Naive thymus-derived CD8-positive, alpha-beta T cell (primary cell): ENCODE data around the gene PLCXD1. TPM values are rescaled to one million over a fixed set of nuclear protein-coding genes. Genes with fewer than 3 reads are reported as not detected.

ENCODE experiments used
- ATAC-seq, 2 donors: fragments of 150-1000 bp; cut with Tn5 transposase in 1 of 2; sonication (Bioruptor Pico), chemical (Tn5 transposase) in 1 of 2; 1 replicate in 1 of 2; 2 replicates in 1 of 2; pipeline ENCODE4 v1.10.0; 2021; ENCODE audit warnings: mild to moderate bottlenecking in 2 of 2, moderate library complexity in 2 of 2
- POLR2A ChIA-PET: fragments of 350-600 bp; sonication (Branson Sonifier 250); formaldehyde crosslinking; loops from one replicate; lab custom pipeline; 2021; ENCODE audit warnings: antibody characterized with exemption; lab: Charles Lee
- DNase-seq, 10 donors: peaks; one replicate each; pipeline versions ENCODE4 v3.0.0 to v3.0.0-alpha.2; 2020 to 2022
- H3K27ac Mint-ChIP-seq, 10 donors: one replicate each; pipeline ENCODE4 v1.8.0; 2020 to 2022; ENCODE audit warnings: mild to moderate bottlenecking in 10 of 10, mixed read lengths in 10 of 10, moderate library complexity in 4 of 10, inconsistent platforms in 1 of 10
- H3K27me3 Mint-ChIP-seq, 5 donors: one replicate each; pipeline ENCODE4 v1.8.0; 2021 to 2022; ENCODE audit warnings: mixed read lengths in 5 of 5
- H3K36me3 Mint-ChIP-seq, 3 donors: one replicate each; pipeline ENCODE4 v1.8.0; 2020 to 2022; ENCODE audit warnings: mixed read lengths in 3 of 3, mild to moderate bottlenecking in 2 of 3, inconsistent platforms in 1 of 3
- H3K4me1 Mint-ChIP-seq, 4 donors: one replicate each; pipeline ENCODE4 v1.8.0; 2021 to 2022; ENCODE audit warnings: mixed read lengths in 4 of 4
- H3K4me3 Mint-ChIP-seq, 10 donors: one replicate each; pipeline ENCODE4 v1.8.0; 2020 to 2022; ENCODE audit warnings: mild to moderate bottlenecking in 10 of 10, mixed read lengths in 10 of 10, moderate library complexity in 6 of 10, inconsistent platforms in 1 of 10
- H3K9me3 Mint-ChIP-seq, 9 donors: one replicate each; pipeline ENCODE4 v1.8.0; 2020 to 2022; ENCODE audit warnings: mixed read lengths in 9 of 9, mild to moderate bottlenecking in 3 of 9, inconsistent platforms in 1 of 9, moderate library complexity in 1 of 9
- polyA plus RNA-seq, 3 donors: library from polyadenylated mRNA; unstranded; fragments of 300-500 nt; fragmentation: Illumina TruSeq; gene quantifications; one replicate each; pipeline ENCODE4 v1.2.3, GENCODE V29; 2021
- total RNA-seq, 8 experiments: library from RNA in 2 of 8; stranded (reverse) in 2 of 8; gene quantifications; one replicate each; pipeline ENCODE4 v1.2.3 and lab custom pipeline; 2021 to 2026

Gene PLCXD1
- total and polyA plus RNA-seq, 5 experiments from 2014 or later, result 2.7 to 19.2 (median 9.2) TPM

- Mint-ChIP-seq H3K9me3 (no peaks in the 10 kb centered on the region), H3K27ac (peak overlapping the region in 4 of 10 donors; percentile 2 to 94 (median 17))
- DNase-seq, result no peak
Observed at GRCh38 chrX:336227-336626, 55.0 kb downstream of the PLCXD1 start.

GRCh38 chrX:337331-337831 lies 56.2 kb downstream of the PLCXD1 start:
- no peak for DNase-seq
- Mint-ChIP-seq H3K27me3 (no peaks in the 10 kb centered on the region), H3K27ac (peak overlapping the region in 1 of 10 donors; percentile 75), H3K4me1 (peaks cover 0 to 2% (median 0%) of the 10 kb centered on the region in 4 donors), H3K36me3 (peaks cover 0 to 29% (median 11%) of the 10 kb centered on the region in 3 donors), H3K9me3 (no peaks in the 10 kb centered on the region), H3K4me3 (no peak overlapping the region)
- no peak for ATAC-seq
- POLR2A ChIA-PET, result no interaction called here

More at GRCh38 chrX:336227-336626, 55.0 kb downstream of the PLCXD1 start:
- no peak for ATAC-seq
- POLR2A ChIA-PET, result no interaction called here
- no peaks in the 10 kb centered on the region for H3K27me3 Mint-ChIP-seq
- H3K36me3 Mint-ChIP-seq, result peaks cover 0 to 27% (median 11%) of the 10 kb centered on the region in 3 donors
- no peak overlapping the region for H3K4me3 Mint-ChIP-seq
- peaks cover 0 to 7% (median 2%) of the 10 kb centered on the region in 4 donors for H3K4me1 Mint-ChIP-seq

GRCh38 chrX:338281-338835 lies 57.2 kb downstream of the PLCXD1 start:
- ATAC-seq (no peak), DNase-seq (no peak)
- Mint-ChIP-seq H3K4me3 (no peak overlapping the region), H3K4me1 (peaks cover 0 to 2% (median 0%) of the 10 kb centered on the region in 4 donors), H3K27ac (peak overlapping the region in 2 of 10 donors; percentile 9 to 48), H3K36me3 (peaks cover 0 to 29% (median 11%) of the 10 kb centered on the region in 3 donors), H3K9me3 (no peaks in the 10 kb centered on the region), H3K27me3 (no peaks in the 10 kb centered on the region)
- POLR2A ChIA-PET, result no interaction called here

GRCh38 chrX:338836-339400 lies 57.7 kb downstream of the PLCXD1 start:
- ATAC-seq, result peak in 1 of 2 donors; percentile 42

DNA sequence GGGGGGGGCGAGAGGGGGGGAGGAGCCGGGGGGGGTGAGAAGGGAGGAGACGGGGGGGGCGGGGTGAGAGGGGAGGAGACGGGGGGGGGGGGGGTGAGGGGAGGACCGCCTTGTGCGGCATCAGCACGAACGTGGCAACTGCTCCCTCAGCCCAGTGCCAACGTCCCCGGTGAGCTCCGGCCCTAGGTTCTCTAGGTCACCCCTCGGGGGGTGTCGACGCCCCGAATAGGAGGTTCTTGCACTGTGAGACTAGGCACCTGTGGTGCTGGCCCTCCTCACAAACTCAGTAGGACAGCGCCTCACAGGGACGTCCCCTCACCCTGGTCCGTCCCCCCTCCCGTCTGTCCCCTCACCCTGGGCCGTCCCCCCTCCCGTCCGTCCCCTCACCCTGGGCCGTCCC lies 58.9 kb downstream of the PLCXD1 start:
- H3K4me3 Mint-ChIP-seq, result no peak overlapping the region

More at GRCh38 chrX:338836-339400, 57.7 kb downstream of the PLCXD1 start:
- Mint-ChIP-seq H3K9me3 (no peaks in the 10 kb centered on the region), H3K4me1 (peaks cover 0 to 2% (median 0%) of the 10 kb centered on the region in 4 donors), H3K4me3 (no peak overlapping the region), H3K27ac (peak overlapping the region in 1 of 10 donors; percentile 49), H3K36me3 (peaks cover 0 to 29% (median 11%) of the 10 kb centered on the region in 3 donors), H3K27me3 (no peaks in the 10 kb centered on the region)
- POLR2A ChIA-PET, result no interaction called here
- DNase-seq, result peak in 2 of 10 donors; percentile 38 to 63

DNA sequence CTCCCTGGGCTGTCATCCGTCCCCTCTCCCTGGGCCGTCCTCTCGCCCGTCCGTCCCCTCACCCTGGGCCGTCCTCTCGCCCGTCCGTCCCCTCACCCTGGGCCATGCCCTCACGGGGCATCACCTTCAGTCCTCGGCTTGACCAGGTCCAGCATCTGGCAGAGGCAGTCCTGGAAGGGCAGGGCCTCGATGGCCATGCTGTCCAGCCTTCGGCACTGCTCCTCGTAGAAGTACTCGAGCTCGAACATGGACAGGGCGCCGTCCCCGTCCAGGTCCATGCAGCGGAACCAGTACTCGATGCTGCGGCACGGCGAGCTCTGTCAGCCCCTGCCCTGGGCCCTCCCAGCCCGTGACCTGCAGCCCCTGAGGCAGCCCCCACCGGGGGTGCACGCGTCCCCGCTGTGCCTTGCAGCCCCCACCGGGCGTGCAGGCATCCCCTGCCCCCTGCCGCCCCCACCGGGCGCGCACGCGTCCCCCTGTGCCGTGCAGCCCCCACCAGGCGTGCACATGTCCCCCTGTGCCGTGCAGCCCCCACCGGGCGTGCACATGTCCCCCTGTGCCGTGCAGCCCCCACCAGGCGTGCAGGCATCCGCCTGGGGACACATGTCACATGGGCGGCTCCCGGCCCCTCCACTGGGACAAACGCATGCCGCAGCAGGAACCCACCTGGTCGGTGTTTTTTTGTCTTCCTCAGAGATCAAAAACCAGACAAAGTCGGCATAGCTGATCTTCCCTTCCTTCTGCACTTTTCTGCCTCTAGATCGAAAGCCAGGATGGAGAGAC lies 59.7 kb downstream of the PLCXD1 start:
- Mint-ChIP-seq H3K27ac (no peak overlapping the region), H3K9me3 (no peaks in the 10 kb centered on the region), H3K4me1 (peaks cover 0 to 2% (median 0%) of the 10 kb centered on the region in 4 donors), H3K4me3 (no peak overlapping the region), H3K27me3 (no peaks in the 10 kb centered on the region), H3K36me3 (peaks cover 0 to 30% (median 11%) of the 10 kb centered on the region in 3 donors)
- ATAC-seq (no peak), DNase-seq (peak in 1 of 10 donors; percentile 55)
- POLR2A ChIA-PET, result no interaction called here

More for the DNA sequence above, 58.9 kb downstream of the PLCXD1 start:
- Mint-ChIP-seq H3K9me3 (no peaks in the 10 kb centered on the region), H3K27me3 (no peaks in the 10 kb centered on the region), H3K27ac (no peak overlapping the region), H3K4me1 (peaks cover 0 to 2% (median 0%) of the 10 kb centered on the region in 4 donors), H3K36me3 (peaks cover 0 to 31% (median 11%) of the 10 kb centered on the region in 3 donors)
- POLR2A ChIA-PET, result no interaction called here
- peak in 1 of 2 donors; percentile 25 for ATAC-seq
- DNase-seq, result peak in 1 of 10 donors; percentile 50

- Mint-ChIP-seq H3K9me3 (no peaks in the 10 kb centered on the region), H3K4me1 (peaks cover 0 to 2% (median 0%) of the 10 kb centered on the region in 4 donors), H3K27me3 (no peaks in the 10 kb centered on the region), H3K27ac (peak overlapping the region in 3 of 10 donors; percentile 43 to 85 (median 61)), H3K36me3 (peaks cover 0 to 24% (median 9%) of the 10 kb centered on the region in 3 donors), H3K4me3 (no peak overlapping the region)
- ATAC-seq (no peak), DNase-seq (peak in 1 of 10 donors; percentile 56)
- POLR2A ChIA-PET, result no interaction called here
Observed at GRCh38 chrX:341541-342101, 60.4 kb downstream of the PLCXD1 start.

GRCh38 chrX:344371-344901 lies 63.3 kb downstream of the PLCXD1 start:
- no peak overlapping the region for H3K27ac Mint-ChIP-seq
- no peaks in the 10 kb centered on the region for H3K27me3 Mint-ChIP-seq
- ATAC-seq (no peak), DNase-seq (no peak)
- H3K4me1 Mint-ChIP-seq, result peaks cover 0 to 7% (median 1%) of the 10 kb centered on the region in 4 donors
- H3K4me3 Mint-ChIP-seq, result no peak overlapping the region
- POLR2A ChIA-PET, result no interaction called here
- no peaks in the 10 kb centered on the region for H3K9me3 Mint-ChIP-seq
- H3K36me3 Mint-ChIP-seq, result peaks cover 0 to 18% (median 0%) of the 10 kb centered on the region in 3 donors

- Mint-ChIP-seq H3K36me3 (peaks cover 0 to 23% (median 3%) of the 10 kb centered on the region in 3 donors), H3K27me3 (no peaks in the 10 kb centered on the region), H3K4me3 (no peak overlapping the region), H3K4me1 (peaks cover 0 to 13% (median 1%) of the 10 kb centered on the region in 4 donors), H3K9me3 (no peaks in the 10 kb centered on the region), H3K27ac (no peak overlapping the region)
- ATAC-seq, result no peak
- DNase-seq, result no peak
- POLR2A ChIA-PET, result no interaction called here
Observed at GRCh38 chrX:345020-345925, 64.1 kb downstream of the PLCXD1 start.

- POLR2A ChIA-PET, result no interaction called here
- Mint-ChIP-seq H3K27me3 (no peaks in the 10 kb centered on the region), H3K4me1 (peaks cover 0 to 14% (median 1%) of the 10 kb centered on the region in 4 donors), H3K9me3 (no peaks in the 10 kb centered on the region), H3K27ac (no peak overlapping the region), H3K36me3 (peaks cover 0 to 29% (median 3%) of the 10 kb centered on the region in 3 donors), H3K4me3 (no peak overlapping the region)
- ATAC-seq (no peak), DNase-seq (no peak)
Observed at GRCh38 chrX:346034-346813, 65.0 kb downstream of the PLCXD1 start.
